Sciatic nerve (tissue), 2 donors: ENCODE measurements around the gene B3GALT5. TPM values are rescaled to one million over a fixed set of nuclear protein-coding genes. Genes with fewer than 3 reads are reported as not detected.
"Not testable (repeated sequence)": the region's sequence is repeated elsewhere in the genome, so short reads cannot be mapped to it uniquely, and the experiment has no call there.

Experiments used
- ATAC-seq: fragments of 200-7000 bp; cut with Tn5 transposase; one replicate; pipeline ENCODE4 v1.9.1; 2020; ENCODE audit warnings: mild to moderate bottlenecking, moderate library complexity
- DNase-seq: peaks from one replicate; pipeline ENCODE4 v3.0.0-alpha.2; 2020; ENCODE audit warnings: low spot score
- intact Hi-C: fragments of 100-400 bp; cut with DNase I; formaldehyde crosslinking; loops from one replicate; pipeline ENCODE4 v1.14.2; 2022
- total RNA-seq: library from RNA; stranded (reverse); fragmentation: NEBNext Ultra II Directional; extraction: Animal tissue kit (Norgen Biotek cat#: 25700); gene quantifications from one replicate; pipeline ENCODE4 v1.2.1, GENCODE V29; 2021
- donor health status: DM: no; HTN: no; CAD: no.
- donor health status: DM: no; HTN: no; CAD: no.

The B3GALT5 gene
- total RNA-seq, 1 donor from 2014 or later, result not detected

DNA sequence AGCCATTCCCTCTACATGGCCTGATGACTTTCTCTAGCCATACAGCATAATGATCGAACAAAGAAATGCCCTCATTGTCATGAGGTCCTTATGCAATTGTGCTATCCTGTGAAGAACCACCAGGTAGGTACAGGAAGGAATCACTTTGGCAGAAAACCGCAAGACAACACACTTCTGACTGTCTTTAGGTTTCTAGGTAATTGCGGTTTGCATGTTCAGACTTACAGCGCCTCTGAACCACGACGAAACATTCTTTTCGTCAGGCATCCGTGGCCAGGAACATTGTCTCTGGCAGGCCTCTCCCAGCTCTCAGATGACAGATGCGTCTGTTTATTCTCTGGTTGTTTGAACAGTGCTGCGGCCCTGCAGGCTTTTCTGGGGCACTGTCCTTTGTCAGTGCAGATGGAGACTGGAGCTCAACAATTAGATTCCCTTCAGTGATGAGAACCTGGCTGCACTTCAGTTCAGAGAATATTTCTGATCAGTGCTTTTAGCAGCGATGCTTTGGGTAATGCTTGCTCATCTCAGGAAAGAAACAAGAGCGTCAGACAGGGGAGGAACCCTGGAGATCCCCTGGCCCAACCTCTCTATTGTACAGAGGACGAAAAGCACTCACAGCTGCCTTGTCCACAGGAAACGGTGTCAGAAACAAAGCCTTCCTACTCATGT, 63.4 kb downstream of the B3GALT5 start:
- DNase-seq, result no peak
- intact Hi-C loops, result no loop called here
- ATAC-seq, result peak; percentile 63

DNA sequence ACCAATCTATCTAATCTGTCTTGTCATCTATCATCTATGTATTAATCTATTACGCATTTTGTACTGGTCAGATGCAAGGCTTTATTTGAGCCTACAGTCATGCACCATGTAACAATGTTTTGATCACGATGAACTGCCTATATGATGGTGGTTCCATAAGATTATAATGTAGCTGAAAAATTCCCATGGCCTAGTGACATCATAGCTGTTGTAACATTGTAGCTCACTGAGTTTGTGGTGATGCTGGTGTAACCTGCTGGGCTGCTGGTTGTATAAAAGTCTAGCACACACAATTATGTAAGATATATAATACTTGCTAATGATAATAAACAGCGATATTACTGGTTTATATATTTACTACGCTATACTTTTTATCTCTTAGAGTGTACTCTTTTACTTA, 67.5 kb downstream of the B3GALT5 start:
- intact Hi-C loops, result no loop called here
- DNase-seq (no peak), ATAC-seq (no peak)

DNA sequence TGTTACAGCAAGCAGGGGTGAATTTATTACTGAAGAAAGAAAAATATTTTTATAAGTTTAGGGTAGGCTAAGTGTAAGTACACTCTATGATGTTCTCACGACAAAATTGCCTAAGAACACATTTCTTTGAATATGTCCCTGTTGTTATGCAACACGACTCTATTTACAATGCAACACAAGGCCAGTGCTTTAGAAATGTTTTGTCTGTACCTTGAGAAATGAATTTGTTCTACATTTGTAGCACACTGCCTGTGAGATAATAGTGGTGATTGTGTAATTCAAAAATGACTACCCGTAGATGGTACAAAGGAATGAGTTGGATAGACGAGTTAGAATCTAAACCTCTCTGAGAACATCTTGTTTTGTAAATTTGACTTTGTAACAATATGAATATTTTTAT, 68.5 kb downstream of the B3GALT5 start:
- intact Hi-C loops, result no loop called here
- ATAC-seq (no peak), DNase-seq (no peak)

DNA sequence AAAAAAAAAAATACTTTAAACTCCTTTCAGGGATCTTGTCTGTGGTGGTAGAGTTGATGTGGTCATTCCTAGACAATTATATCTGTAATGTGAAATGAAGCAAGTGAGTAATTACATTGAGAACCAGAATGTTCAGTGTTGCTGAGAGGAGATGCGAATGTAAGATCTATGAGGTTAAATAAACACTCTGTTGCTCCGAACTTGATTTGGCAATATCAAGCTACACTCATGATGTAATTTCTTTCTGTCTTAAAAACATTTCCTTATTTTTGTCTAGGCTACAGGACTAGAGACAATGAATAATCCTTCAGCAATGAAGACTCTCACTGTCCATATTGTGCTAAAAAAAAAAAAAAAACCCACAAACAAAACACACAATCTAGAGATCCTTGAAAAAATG, 69.1 kb downstream of the B3GALT5 start:
- DNase-seq (no peak), ATAC-seq (no peak)
- intact Hi-C loops, result no loop called here

DNA sequence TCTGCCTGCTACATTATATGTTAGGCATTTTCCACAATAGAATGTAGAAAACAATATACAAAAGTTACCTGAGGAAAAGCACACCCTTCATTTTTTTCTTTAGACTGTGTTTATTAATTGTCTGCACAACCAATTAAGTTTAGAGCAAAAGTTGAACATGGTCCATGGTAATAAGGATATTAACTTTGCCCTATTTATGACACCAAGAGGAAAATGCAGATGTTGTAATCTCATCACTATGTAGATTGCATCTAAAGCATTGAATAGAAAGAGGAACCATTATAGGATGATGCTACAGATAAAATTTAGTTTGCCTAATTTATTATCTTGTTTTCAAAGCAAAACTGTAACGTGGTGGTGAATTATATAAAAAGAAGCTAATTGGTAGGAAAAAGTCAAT, 72.5 kb downstream of the B3GALT5 start:
- ATAC-seq (no peak), DNase-seq (no peak)
- intact Hi-C loops, result no loop called here

DNA sequence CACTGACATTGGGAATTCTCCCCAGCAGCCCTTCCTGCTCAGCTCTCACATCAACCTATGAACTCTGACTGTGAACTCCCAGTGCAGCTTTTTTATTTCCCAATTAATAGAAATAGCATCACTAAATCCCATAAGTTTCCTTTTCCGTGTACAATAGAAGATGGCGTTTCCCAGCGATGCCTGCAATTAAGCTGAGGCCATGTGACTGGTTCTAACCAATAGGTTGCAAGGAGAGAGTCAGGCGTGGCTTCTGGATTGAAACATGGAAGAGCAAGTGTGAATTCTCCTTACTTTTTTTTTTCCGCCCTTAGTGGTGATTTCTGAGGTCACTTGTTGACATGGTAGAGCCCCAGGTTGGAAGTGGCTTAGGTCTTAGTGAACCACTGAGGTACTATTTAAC, 73.3 kb downstream of the B3GALT5 start:
- ATAC-seq (no peak), DNase-seq (no peak)
- intact Hi-C loops, result no loop called here

DNA sequence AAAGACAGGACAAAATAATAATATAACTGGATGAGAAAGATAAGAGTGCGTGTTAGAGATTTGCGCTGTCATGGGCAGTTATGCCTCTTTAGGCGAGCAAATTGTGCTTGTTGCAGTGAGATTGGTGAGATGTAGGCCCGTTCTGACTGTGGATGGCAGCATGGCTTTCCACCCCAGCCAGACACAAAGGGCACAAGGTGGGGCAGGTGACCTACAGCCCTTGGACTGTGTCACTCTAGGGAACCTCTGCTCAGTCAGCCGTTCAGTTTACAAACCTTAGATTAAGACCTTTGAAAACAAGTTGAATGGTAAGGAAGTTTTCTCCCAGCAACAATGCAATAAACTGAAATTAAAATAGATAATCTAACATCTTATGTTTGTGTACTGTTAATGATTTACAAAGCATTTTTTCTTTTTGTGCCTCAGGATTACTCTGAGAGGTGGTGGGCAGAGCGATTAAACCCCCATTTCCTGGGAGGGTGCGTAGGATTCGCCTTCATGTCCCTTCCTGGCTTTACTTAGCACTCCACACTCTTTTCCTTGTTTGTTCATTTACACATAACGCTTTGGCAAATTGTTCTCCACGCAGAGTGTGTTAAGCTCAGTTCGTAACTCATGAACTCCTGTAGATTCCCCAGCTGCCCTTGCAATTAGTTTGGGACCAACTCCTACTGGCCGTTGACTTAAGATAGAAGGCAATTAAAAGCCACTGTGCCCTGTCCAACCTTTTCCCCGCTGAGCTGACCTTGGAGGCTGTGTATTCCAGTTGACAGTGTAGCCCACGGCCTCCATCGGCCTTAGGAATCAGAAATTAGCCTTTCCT, 74.1 kb downstream of the B3GALT5 start:
- DNase-seq (no peak), ATAC-seq (no peak)
- intact Hi-C loops, result no loop called here

DNA sequence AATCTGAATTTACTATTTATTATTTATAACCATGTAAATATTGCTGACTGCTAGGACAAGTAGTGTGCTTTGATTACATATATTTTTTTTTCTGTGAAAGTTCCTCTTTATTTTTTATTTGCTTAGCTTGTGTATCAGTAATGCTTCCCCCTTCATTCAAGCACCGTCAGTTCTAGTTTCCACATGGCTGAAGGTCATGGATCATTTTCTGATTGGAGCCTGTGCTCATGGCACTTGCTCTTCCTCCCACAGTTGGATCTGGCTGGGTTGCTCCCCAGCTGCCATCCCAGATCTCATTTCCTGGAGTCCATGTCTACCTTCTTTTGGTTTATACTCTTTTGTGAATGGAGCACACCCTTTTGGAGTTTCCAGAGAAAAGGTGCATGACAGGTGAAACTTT, 75.3 kb downstream of the B3GALT5 start:
- no peak for DNase-seq
- ATAC-seq, result no peak
- intact Hi-C loops, result no loop called here

DNA sequence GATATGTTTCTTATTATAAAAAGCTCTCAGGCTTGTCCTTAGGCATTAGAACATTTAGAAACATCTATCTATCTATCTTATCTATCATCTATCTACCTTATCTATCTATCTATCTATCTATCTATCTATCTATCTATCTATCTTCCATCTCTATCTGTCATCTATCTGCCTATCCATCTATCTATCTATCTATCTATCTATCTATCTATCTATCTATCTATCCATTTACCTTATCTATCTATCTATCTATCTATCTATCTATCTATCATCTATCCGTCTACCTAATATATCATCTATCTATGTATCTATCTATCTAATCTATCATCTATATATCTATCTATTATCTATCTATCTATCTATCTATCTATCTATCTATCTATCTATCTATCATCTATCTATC, 77.1 kb downstream of the B3GALT5 start:
- ATAC-seq, DNase-seq, intact Hi-C loops: not testable (repeated sequence)

DNA sequence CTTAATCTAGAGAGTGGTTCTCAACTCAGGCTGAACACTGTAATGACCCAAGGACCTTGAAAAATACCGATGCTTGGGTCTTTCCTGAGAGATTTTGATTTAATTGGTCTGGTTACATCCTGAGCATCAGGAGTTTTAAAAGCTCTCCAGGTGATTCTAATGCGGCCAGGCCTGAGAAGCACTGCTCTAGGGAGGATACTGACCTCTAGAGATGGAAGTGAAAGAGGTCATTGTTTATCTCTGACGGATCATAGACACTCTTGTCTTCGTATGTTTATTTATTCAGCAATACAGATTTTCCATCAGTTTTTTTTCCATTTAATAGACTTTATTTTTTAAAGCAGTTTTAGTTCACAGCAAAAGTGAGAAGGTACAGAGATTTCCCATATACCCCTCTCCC, 77.7 kb downstream of the B3GALT5 start:
- ATAC-seq (no peak), DNase-seq (no peak)
- intact Hi-C loops, result no loop called here

DNA sequence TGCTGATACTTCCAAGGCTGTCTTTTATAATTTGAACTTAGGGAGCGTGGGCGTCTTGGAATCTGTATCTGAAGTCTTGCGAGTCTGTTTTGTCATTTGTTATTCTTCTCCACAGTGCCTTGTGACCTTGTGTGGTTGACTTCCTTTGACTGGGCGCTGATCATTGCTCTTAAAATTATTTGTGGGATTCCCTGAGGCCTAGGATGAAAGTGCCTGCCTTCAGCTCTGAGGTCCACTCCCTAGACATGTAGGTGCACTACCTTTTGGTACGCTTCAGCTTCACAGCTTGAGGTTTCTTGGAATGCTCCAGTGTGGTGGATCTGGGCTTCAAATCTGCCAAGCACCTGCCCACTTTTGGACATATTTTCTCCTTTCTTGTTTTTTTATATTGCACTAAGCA, 82.0 kb downstream of the B3GALT5 start:
- no peak for ATAC-seq
- intact Hi-C loops, result no loop called here
- DNase-seq, result no peak

DNA sequence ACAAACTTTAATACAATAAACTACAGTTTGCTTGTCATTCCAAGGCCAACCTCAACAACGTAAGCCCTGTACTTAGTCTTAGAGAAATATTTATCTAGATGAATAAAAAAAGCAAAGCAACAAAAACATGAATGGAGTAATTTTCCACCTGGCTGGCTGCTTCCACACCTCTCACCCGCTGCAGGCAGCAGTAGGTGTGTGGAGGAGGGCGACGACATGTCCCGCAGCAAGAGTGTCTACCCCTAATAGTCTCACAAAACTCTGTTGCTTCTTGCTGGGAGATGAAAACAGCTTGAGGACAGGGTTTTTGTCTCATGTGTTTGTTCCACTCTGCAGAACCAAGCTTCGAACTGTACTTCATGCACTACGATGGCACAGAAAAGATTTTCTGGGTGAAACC, 83.5 kb downstream of the B3GALT5 start:
- ATAC-seq (no peak), DNase-seq (no peak)
- intact Hi-C loops, result no loop called here

DNA sequence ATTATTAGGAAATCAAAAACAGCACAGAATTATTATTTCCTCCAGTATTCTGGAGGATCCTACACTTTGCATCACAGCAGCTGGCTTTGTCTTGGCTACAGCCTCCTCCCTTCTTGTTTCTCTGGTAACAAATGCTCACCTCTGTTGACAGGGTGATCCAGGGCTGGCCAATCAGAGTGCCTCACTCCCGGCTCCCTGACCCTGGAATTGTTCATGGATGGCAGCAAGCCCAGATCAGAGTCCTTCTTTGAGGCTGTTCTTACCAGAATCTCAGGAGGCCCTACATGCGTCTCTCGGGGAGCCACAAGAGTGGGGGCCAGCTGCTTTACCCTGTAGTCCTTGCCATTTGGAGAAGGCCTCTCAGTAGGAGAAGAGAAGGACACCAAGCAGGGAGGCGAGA, 83.9 kb downstream of the B3GALT5 start:
- ATAC-seq, result no peak
- DNase-seq, result no peak
- intact Hi-C loops, result no loop called here

DNA sequence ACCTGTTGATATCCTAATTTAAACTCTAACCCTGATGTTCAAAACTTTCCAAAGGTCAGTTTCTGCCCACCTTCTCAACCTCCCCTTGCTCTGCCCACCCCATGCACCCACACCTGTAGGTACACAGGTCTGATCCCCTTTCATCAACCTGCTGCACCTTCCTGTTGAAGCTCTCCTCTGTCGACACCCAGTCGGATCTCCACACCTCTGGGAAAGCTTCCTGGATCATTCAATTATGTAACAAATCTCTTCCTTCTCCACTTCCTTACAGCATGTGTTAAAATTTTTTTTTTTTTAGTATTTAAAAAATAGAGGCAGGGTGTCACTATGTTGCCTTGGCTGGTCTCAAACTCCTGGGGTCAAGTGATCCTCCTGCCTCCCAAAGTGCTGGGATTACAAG, 87.6 kb downstream of the B3GALT5 start:
- intact Hi-C loops, result no loop called here
- no peak for DNase-seq

DNA sequence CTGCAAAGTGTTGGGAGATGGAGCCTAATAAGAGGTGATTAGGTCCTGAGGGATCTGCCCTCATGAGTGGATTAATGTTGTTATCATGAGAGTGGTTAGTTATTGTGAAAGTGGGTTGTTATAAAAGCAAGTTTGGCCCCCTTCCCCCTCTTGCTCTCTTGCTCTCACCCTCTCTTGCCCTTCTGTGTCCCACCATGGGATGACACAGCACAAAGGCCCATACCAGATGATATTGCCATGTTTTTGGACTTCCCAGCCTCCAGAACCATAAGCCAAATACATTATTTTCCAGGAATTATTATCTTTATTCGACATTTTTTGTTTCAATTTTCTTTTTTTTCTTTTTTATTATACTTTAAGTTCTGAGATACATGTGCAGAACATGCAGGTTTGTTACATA, 90.8 kb downstream of the B3GALT5 start:
- no peak for DNase-seq
- no peak for ATAC-seq
- intact Hi-C loops, result no loop called here

More for the DNA sequence above, 87.6 kb downstream of the B3GALT5 start:
- ATAC-seq, result no peak

DNA sequence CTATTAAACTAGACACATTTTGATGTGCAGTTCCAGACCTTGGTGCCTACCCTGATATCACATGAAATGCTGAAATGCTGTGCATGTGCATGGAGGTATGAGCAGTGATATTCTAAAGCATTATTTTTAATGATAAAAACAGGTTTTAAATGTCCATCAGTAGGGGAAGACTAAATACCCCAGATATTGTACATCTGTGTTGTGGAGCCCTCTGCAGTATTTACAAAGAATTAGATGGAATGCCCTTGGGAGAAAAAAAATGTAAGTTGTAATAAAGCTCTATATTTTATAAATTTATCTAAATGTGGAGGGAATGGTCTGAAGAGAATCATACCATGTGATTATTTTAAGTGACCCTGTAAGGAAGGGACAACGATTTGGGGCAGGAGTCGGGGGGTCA, 93.1 kb downstream of the B3GALT5 start:
- ATAC-seq (no peak), DNase-seq (no peak)
- intact Hi-C loops, result no loop called here

DNA sequence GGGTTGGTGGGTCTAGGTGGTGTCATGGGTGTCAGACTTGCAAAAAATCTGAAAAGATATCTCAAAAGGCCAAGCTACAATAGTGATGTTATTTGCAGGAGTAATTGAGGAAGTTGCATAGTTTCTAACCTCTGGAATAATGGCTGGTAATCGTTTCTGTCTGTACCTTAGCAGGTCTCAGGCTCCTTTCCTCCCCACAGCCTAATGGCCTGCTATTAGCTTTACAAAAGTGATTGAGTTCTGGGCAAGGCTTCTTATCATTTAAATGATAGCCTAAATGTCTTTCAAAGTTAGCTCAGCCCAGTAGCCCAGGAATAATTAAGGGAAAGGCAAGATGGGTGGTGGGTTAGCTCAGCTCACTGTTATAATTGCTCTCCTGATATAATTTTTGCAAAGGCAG, 94.6 kb downstream of the B3GALT5 start:
- intact Hi-C loops, result no loop called here

DNA sequence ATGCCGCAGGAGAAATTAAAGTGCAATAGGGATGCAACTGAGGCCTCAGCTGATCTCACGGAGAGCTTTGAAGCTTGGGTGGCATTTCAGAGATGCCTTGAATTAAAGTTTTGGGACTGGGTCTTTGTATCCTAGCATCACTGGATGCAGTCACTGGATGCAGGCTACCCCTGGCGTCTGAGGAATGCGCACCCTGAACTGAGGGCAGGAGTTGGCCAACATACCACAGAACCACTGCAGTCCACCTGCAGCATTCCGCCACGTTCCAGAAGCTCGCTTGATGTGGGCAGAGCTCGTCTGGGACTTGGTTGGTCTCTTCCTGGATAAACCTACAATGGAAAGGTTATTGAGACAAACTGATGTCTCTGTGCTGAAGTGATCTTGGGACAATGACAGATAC, 98.1 kb downstream of the B3GALT5 start:
- intact Hi-C loops, result no loop called here
- ATAC-seq, result no peak
- DNase-seq, result no peak

More for the DNA sequence above, 94.6 kb downstream of the B3GALT5 start:
- DNase-seq, result no peak
- no peak for ATAC-seq

DNA sequence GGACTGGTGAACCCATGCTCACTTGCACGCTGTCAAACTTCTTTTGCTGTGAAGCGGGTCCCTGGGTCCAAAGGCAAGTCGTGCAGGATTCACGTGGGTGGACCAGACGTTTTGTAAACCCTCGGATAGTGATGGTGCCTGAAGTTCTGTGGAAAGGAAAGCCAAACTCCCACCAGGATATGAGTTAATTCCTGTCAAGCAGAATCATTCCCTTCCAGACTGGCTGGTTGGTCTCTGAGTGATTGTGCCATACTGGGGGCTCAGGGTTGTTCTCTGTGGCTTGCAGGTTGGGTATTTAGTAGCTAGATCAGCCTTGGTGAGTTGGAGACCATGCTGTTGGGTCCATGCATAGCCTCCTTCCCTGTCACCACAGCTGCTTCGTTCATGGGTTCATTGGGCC, 99.5 kb downstream of the B3GALT5 start:
- intact Hi-C loops, result no loop called here
- DNase-seq (no peak), ATAC-seq (no peak)

DNA sequence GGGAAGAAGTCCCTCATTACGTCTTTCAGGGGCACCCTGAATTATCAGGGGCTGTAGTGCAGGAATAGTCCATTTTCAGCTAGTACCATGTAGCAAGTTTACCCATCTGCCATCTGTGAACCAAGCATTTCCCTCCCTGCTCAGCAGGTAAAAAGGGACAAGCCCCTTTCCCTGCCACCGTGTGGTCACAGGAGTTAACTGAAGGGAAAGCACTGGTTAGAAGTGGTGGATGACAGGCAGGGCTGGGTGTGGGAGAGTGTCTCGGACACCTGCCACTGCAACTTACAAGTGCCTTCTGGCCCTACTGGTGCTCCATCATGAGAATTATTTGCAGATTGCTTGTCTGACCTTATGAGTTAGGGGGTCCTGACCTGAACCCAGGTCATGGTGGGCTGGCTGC, 100.2 kb downstream of the B3GALT5 start:
- intact Hi-C loops, result no loop called here
- no peak for ATAC-seq

DNA sequence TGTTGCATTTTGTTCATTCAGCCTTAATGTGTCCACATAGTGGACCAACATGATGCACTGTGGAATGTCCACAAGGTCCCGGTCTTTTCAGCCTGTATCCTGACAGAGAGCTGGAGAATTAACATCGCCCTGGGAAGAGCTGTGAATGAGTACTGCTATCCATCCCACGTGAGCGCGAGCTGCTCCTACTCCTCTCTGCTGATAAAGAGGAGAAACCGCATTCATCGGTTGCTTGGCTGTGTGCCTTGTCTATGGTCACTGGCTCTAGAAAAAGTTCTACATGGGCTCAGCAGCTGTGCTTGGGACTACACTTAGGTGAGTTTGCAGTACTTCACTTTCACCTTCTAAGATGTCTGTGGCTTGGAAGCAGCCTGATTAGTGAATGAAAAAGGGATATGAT, 101.2 kb downstream of the B3GALT5 start:
- peak; percentile 67 for ATAC-seq
- DNase-seq, result no peak

More for the DNA sequence above, 100.2 kb downstream of the B3GALT5 start:
- DNase-seq, result no peak

More for the DNA sequence above, 101.2 kb downstream of the B3GALT5 start:
- intact Hi-C loops, result no loop called here
